AG10803 (cell line): ENCODE results near the gene E2F4.

Experiments
- DNase-seq: peaks from one replicate; pipeline ENCODE4 v3.0.0; 2010; ENCODE audit warnings: low read depth
- H3K4me3 ChIP-seq: 2 replicates; pipeline ENCODE4 v1.5.1; 2011; ENCODE audit warnings: mild to moderate bottlenecking, low read length, control low read depth
- CTCF ChIP-seq: conservative IDR thresholded peaks from 2 replicates; pipeline ENCODE4 v1.5.1; 2011; ENCODE audit warnings: mild to moderate bottlenecking, low read length, control low read depth, inconsistent platforms

The E2F4 gene

GRCh38 chr16:67165121-67166078, 26.6 kb upstream of the E2F4 start:
- no peak for TF ChIP-seq CTCF
- no peak for DNase-seq
- no peak overlapping the region for H3K4me3 ChIP-seq

- DNase-seq = no peak
- H3K4me3 ChIP-seq = no peak overlapping the region
- no peak for TF ChIP-seq CTCF
Observed at GRCh38 chr16:67166110-67166547, 25.8 kb upstream of the E2F4 start.

- TF ChIP-seq CTCF = no peak
- H3K4me3 ChIP-seq = no peak overlapping the region
Observed at GRCh38 chr16:67166598-67167168, 25.3 kb upstream of the E2F4 start.

GRCh38 chr16:67167588-67167987, 24.4 kb upstream of the E2F4 start:
- H3K4me3 ChIP-seq = no peak overlapping the region
- DNase-seq = no peak
- TF ChIP-seq CTCF = no peak

More at GRCh38 chr16:67166598-67167168, 25.3 kb upstream of the E2F4 start:
- DNase-seq = no peak

- TF ChIP-seq CTCF = no peak
- DNase-seq = no peak
- no peak overlapping the region for H3K4me3 ChIP-seq
Observed at GRCh38 chr16:67169011-67169451, 22.9 kb upstream of the E2F4 start.

- peak overlapping the region; percentile 65 for H3K4me3 ChIP-seq
- TF ChIP-seq CTCF = peak; percentile 61
- no peak for DNase-seq
Observed at GRCh38 chr16:67169642-67170167, 22.2 kb upstream of the E2F4 start.
